ENCODE results near the gene OPALIN. TPM values are rescaled to one million over a fixed set of nuclear protein-coding genes. Genes with fewer than 3 reads are reported as not detected.
A peak's percentile ranks its signal among the peaks of the same experiment; 100 is the strongest.

OPALIN gene
- total RNA-seq, 3 donors from 2014 or later (not counting 1 experiment from before 2014, with no cell fraction given): not detected

GRCh38 chr10:96376483-96376882 lies 17.7 kb upstream of the OPALIN start:
- Mint-ChIP-seq H3K4me1 (peaks cover 16 to 19% of the 10 kb centered on the region in 2 donors), H3K27me3 (ENCODE audit: low read depth in 2 of 2) (peaks cover 22 to 35% of the 10 kb centered on the region in 2 donors), H3K9me3 (no peaks in the 10 kb centered on the region), H3K27ac (no peak overlapping the region), H3K36me3 (no peaks in the 10 kb centered on the region), H3K4me3 (no peak overlapping the region)
- H3K9me3 ChIP-seq (ENCODE audit: control insufficient read depth, insufficient read depth, low read length): no peaks in the 10 kb centered on the region
- WGBS (ENCODE audit: insufficient coverage): 64% methylated on average over 7 of the region's 7 CpGs
- no peaks in the 10 kb centered on the region for H3K36me3 ChIP-seq (ENCODE audit: control insufficient read depth, insufficient read depth, low read length)
- ATAC-seq (no peak), DNase-seq (no peak)
- H3K4me3 ChIP-seq (ENCODE audit: low read length): no peak overlapping the region
- TF ChIP-seq, protein P1, sequence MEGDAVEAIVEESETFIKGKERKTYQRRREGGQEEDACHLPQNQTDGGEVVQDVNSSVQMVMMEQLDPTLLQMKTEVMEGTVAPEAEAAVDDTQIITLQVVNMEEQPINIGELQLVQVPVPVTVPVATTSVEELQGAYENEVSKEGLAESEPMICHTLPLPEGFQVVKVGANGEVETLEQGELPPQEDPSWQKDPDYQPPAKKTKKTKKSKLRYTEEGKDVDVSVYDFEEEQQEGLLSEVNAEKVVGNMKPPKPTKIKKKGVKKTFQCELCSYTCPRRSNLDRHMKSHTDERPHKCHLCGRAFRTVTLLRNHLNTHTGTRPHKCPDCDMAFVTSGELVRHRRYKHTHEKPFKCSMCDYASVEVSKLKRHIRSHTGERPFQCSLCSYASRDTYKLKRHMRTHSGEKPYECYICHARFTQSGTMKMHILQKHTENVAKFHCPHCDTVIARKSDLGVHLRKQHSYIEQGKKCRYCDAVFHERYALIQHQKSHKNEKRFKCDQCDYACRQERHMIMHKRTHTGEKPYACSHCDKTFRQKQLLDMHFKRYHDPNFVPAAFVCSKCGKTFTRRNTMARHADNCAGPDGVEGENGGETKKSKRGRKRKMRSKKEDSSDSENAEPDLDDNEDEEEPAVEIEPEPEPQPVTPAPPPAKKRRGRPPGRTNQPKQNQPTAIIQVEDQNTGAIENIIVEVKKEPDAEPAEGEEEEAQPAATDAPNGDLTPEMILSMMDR (IDR thresholded peaks at IDR 0.05): no peak
- no peaks in the 10 kb centered on the region for H3K27me3 ChIP-seq (ENCODE audit: control insufficient read depth, insufficient read depth, low read length)
- no peak overlapping the region for H3K27ac ChIP-seq (ENCODE audit: low read length)
- intact Hi-C loops (cut with micrococcal nuclease): no loop called here
- H3K4me1 ChIP-seq (ENCODE audit: control insufficient read depth, insufficient read depth, low read length): peaks cover 15% of the 10 kb centered on the region

GRCh38 chr10:96374985-96375830 lies 16.4 kb upstream of the OPALIN start:
- H3K36me3 ChIP-seq (ENCODE audit: control insufficient read depth, insufficient read depth, low read length): no peaks in the 10 kb centered on the region
- Mint-ChIP-seq H3K4me1 (peaks cover 16 to 19% of the 10 kb centered on the region in 2 donors), H3K27ac (no peak overlapping the region), H3K27me3 (ENCODE audit: low read depth in 2 of 2) (peaks cover 22 to 35% of the 10 kb centered on the region in 2 donors), H3K36me3 (no peaks in the 10 kb centered on the region), H3K9me3 (no peaks in the 10 kb centered on the region), H3K4me3 (peak overlapping the region; percentile 52)
- peak overlapping the region; percentile 29 for H3K4me3 ChIP-seq (ENCODE audit: low read length)
- ATAC-seq: peak; percentile 74 to 94 (median 94)
- H3K9me3 ChIP-seq (ENCODE audit: control insufficient read depth, insufficient read depth, low read length): no peaks in the 10 kb centered on the region
- intact Hi-C loops (cut with micrococcal nuclease): no loop called here
- TF ChIP-seq, protein P1 (IDR thresholded peaks at IDR 0.05): peak; percentile 88
- H3K27ac ChIP-seq (ENCODE audit: low read length): no peak overlapping the region
- 8% methylated on average over 33 of the region's 36 CpGs for WGBS (ENCODE audit: insufficient coverage)
- H3K4me1 ChIP-seq (ENCODE audit: control insufficient read depth, insufficient read depth, low read length): peaks cover 11% of the 10 kb centered on the region
- DNase-seq: peak; percentile 50 to 82
- H3K27me3 ChIP-seq (ENCODE audit: control insufficient read depth, insufficient read depth, low read length): no peaks in the 10 kb centered on the region

- H3K27me3 ChIP-seq (ENCODE audit: control insufficient read depth, insufficient read depth, low read length): no peaks in the 10 kb centered on the region
- no peaks in the 10 kb centered on the region for H3K36me3 ChIP-seq (ENCODE audit: control insufficient read depth, insufficient read depth, low read length)
- peaks cover 16 to 19% of the 10 kb centered on the region in 2 donors for H3K4me1 Mint-ChIP-seq
- no peaks in the 10 kb centered on the region for H3K36me3 Mint-ChIP-seq
- peaks cover 22 to 35% of the 10 kb centered on the region in 2 donors for H3K27me3 Mint-ChIP-seq (ENCODE audit: low read depth in 2 of 2)
- no peaks in the 10 kb centered on the region for H3K9me3 ChIP-seq (ENCODE audit: control insufficient read depth, insufficient read depth, low read length)
- H3K4me3 Mint-ChIP-seq: peak overlapping the region; percentile 52
- intact Hi-C loops (cut with micrococcal nuclease): no loop called here
- peaks cover 11% of the 10 kb centered on the region for H3K4me1 ChIP-seq (ENCODE audit: control insufficient read depth, insufficient read depth, low read length)
- no peak overlapping the region for H3K4me3 ChIP-seq (ENCODE audit: low read length)
- no peak overlapping the region for H3K27ac Mint-ChIP-seq
- WGBS (ENCODE audit: insufficient coverage): 23% methylated on average over 9 of the region's 9 CpGs
- H3K9me3 Mint-ChIP-seq: no peaks in the 10 kb centered on the region
- DNase-seq (no peak), ATAC-seq (no peak)
- TF ChIP-seq, protein P1 (IDR thresholded peaks at IDR 0.05): no peak
- no peak overlapping the region for H3K27ac ChIP-seq (ENCODE audit: low read length)
Observed at GRCh38 chr10:96374639-96374984, 15.8 kb upstream of the OPALIN start.

Measured in natural killer cell (primary cell).